ENCODE data around the gene CPN2.

DNA sequence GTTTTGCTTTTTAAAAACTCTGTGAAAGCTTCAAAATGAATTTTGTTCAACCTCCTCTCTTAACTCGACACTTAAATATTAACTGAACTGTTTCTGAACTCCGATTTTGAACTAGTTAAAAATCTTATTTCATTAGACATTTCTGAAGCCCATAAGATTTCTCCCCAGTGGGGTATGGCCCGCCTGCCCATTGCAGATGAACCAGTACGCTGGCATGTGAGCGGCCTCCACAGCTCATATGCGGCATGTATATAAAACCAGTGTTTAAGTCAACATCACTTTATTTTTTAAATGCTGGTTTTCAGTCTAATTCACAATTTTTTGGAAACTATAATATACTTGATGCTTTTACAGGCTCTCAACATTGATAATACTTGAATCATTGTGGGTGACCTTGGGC is 50.2 kb downstream of the CPN2 start:
- TF ChIP-seq POLR2A (IDR thresholded peaks at IDR 0.05; ENCODE audit: low read depth, low read length) (no peak), POLR2AphosphoS5 (IDR thresholded peaks at IDR 0.05; ENCODE audit: low read depth, low read length) (no peak), TAF1 (IDR thresholded peaks at IDR 0.05; ENCODE audit: borderline replicate concordance, low read depth, low read length) (no peak)

Measured in GM12892 (cell line).